Hematopoietic multipotent progenitor cell (in vitro differentiated cells): ENCODE measurements around the gene PNLDC1. TPM values are rescaled to one million over a fixed set of nuclear protein-coding genes. Genes with fewer than 3 reads are reported as not detected.
A peak's percentile ranks its signal among the peaks of the same experiment; 100 is the strongest.
"Not testable (repeated sequence)": the region's sequence is repeated elsewhere in the genome, so short reads cannot be mapped to it uniquely, and the experiment has no call there.

Experiments
- DNase-seq, 3 donors: peaks; one replicate each; pipeline ENCODE4 v3.0.0-alpha.2; 2011 to 2015; ENCODE audit warnings: low read depth in 2 of 3, low spot score in 2 of 3
- small RNA-seq: library from RNA; depleted of rRNA; stranded (forward); fragments of <200 nt; gene quantifications from one replicate; pipeline ENCODE3, GENCODE V24; 2012
- total RNA-seq: library from RNA; depleted of rRNA; stranded (reverse); fragments of >200 nt; gene quantifications from one replicate; pipeline ENCODE4 v1.2.3, GENCODE V29; 2012

PNLDC1 gene
- total RNA-seq, 1 donor, result not detected

DNA sequence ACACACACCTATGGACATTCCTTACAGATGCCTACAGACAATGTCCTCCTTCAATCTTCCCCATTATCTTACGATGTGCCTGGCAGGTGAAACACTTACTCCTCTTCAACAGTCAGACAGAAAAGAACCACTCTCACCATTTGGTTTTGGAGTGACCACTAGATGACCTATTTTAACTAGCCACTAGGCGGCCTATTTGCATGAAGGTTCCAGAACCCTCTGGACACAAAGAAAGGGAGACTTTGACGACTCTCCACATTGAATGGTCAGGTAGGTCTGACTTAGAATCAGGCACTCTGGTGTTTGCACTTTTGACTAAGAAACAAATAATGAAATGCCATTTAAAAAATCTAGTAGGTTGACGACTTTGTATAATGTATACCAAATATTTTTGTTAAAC is 42.0 kb downstream of the PNLDC1 start:
- DNase-seq, result no peak

DNA sequence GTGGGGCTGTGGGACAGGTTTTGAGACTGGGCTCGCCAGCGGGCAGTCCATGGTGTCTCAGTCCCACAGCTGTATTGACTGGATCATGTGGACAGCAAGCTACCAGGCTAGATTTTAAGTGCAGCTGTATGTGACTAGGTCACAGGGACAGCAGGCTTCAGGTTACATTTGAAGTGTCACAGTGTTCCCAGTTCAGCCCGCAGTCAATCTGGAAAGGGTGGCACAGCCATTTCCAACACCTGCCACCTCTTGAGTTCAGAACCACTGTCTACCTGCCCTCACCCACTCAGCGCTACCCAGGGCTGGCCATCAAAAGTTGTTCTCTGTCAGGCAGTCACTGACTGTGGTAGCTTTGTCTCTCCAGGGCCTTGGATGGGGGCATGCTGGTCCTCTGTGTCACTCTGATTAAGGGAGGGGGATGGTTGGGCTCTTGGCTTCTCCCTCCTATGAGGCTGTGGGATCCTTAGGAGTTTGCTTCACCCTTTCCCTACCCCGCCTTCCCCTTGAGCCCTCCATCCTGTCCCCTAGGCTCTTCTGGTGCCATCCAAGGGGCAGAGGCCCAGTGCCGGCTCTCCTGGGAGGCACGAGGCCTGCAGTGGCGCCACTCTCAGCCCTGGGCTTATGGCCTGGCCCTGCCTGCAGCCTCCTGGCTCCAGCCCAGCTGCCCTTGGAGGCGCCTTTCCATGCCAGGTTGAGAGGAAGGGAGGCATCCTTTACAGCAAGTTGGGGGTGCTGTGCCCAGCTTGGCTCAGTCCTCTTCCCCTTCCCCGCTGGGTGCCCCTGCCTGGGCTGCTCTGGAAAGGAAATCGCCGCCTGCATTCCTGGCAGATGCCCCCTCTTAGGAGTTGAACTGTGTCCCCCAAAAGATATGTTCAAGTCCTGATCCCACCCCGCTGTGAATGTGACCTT is 44.9 kb downstream of the PNLDC1 start:
- no peak for DNase-seq

DNA sequence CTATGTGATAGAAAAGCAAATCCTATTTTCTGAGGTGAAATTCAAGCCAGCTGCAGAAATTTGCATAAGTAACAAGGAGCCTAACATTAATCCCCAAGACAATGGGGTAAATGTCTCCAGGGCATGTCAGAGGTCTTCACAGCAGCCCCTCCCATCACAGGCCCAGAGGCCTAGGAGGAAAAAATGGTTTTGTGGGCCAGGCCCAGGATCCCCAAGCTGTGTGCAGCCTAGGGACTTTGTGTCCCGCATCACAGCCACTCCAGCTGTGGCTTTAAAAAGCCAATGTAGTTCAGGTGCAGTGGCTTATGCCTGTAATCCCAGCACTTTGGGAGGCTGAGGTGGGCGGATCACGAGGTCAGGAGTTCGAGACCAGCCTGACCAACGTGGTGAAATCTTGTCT is 48.5 kb downstream of the PNLDC1 start:
- DNase-seq, result not testable (repeated sequence)

DNA sequence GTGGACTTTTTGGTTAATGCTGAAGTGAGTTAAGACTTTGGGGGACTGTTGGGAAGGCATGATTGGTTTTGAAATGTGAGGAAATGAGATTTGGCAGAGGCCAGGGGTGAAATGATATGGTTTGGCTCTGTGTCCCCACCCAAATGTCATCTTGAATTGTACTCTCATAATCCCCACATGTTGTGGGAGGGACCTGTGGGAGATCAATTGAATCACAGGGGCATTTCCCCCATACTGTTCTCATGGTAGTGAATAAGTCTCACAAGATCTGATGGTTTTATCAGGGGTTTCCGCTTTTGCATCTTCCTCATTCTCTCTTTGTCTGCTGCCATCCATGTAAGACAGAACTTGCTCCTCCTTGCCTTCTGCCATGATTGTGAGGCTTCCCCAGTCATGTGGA is 49.8 kb downstream of the PNLDC1 start:
- DNase-seq, result not testable (repeated sequence)

DNA sequence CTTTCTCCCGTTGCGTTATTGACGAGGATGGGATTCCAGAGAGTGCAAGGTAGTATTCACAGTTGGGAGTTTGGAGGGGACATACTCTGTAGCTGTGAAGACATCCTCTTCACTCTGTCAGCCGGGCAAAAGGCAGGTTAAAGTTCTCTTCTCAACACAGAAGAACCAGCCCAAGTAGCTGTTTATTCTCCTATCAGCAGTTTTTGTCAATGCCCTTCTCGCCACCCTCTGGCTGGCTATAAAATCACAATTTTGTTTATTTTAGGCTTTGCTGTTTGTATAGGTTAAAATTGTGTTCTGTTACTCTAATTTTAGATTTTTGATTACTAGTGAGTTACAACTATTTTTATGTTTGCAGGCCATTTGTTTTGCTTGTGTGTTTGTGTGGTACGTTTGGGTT is 52.8 kb downstream of the PNLDC1 start:
- peak in 2 of 3 donors; percentile 38 to 62 for DNase-seq

DNA sequence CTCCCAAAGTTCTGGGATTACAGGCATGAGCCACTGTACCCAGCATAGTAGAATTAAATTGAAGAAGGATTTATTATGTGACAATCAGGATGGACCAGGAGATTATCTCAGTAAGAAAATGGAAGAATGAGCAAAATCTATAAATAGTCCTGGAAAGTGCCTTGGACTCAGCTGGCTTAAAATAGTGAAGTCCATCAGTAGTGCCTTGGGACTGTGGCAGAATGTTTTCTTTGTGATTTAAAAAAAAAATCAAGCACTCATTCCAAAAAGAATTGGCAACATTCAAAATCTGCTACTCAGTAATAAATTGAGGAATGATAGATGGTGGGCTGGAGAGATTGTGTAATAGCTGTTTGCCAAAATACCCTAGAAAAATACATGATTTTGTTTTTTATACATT is 53.7 kb downstream of the PNLDC1 start:
- no peak for DNase-seq

DNA sequence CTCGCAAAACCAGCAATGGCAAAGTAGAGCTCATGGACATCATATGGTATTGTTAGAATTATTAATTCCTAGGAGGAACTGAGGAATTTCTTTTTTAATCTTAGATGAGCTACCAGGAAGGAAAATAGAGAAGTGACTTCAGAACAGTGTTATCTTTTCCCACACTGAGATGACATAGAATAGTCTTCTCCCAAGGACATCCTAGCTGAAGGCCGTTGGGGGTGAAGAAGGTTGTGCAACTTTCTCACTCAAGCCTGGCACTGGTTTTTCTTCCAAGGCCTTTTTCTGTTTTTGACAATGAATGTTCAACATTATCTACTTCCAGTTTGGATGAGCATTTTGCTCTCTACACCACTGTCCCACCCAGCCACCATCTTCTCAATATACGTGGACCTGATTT is 54.9 kb downstream of the PNLDC1 start:
- no peak for DNase-seq

DNA sequence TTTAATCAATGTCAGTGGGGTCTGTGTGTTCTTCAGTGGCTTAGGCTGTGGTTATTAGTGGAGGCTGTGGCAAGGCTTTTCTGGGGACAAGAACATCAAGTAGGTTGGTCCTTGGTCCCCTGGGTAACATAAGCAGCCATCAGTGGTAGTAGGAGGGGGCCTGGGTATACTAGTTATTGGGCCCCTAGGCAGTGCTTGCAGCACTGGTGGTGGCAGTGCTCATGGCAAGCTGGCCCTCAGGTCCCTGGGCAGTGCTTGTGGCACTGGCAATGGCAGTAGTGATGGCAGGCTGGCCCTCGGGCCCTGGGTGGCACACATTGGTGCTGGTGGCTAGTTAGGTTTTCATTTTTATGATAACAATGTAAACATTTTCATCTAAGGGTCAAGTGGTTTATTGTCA is 58.2 kb downstream of the PNLDC1 start:
- DNase-seq, result no peak

DNA sequence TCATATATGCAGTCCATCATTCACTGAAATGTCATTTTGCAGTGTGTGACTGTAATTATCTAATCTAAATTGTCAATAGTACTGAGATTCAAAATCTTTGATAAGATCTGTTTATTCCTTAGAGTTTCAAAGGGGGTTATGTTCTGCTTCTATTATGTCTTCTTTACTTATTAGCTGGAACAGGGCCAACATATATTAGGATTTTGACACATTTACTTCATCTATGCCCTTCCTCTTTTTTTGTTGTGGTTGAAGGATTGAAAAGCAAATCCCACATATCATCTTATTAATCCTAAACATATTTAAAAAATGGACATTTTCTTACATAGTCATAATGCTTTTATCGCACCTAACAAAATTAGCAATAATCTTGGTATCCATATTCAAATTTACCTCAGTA is 60.4 kb downstream of the PNLDC1 start:
- DNase-seq, result no peak

DNA sequence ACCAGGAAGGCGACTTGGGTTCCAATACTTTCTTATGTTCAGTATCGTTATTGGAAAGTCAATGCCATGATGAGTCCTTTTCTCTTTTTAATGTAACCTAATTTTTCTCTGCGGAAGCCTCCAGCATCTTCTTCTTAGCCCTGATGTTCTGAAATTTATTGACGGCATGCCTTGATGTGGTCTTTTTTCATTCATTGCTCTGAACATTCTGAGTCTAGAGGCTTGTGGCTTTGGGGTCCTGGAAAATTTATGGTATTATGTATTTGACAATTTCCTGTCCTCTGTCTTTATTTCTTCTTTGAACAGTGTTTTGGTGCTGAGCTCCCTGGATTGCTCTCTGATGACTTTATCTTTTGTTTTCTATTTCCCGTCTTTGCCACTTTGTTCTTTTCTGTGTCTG is 62.0 kb downstream of the PNLDC1 start:
- DNase-seq, result no peak

DNA sequence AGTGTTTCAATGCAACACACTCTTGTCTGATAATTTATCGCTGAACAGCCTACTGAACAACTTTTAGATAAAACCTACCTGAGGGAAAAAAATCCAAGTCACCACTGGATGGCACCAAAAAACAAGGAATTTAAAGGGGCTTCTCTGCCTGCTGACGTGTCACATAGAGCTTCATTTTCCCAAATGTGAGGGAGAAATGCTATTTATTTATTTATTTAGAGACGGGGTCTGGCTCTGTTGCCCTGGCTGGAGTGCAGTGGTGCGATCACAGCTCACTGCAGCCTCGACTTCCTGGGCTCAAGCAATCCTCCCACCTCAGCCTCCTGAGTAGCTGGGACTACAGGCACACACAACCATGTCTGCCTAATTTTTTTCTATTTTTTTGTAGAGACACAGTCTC is 63.3 kb downstream of the PNLDC1 start:
- peak in 2 of 3 donors; percentile 54 to 76 for DNase-seq

DNA sequence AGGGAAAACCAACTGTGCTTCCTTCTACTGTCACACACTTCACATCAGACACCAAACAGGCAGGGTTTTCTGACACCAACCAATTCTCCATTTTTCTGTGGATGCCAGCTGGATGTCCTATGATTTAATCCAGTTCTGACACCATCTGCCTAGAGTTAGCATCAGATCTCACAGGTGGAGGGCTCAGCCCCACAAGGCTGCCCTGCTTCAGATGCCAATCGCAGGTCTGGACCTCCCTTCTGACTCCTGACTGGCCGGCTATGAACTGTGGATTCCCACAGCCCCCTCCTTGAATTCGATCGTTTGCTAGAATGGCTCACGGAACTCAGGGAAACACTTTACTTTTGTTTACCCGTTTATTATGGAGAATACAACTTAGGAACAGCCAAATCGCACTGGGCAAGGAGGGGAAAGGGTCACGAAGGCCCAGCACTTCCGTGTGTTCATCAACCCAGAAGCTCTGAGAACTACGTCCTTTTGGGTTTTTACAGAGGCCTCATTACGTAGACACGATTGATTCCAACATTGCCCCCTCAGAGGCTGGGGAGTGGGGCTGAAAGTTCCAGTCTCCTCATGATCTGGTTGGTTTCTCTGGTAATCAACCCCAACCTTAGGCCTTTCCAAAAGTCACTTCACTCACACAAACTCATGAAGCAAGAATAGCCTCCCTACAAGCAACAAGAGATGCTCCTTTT is 65.3 kb downstream of the PNLDC1 start:
- DNase-seq, result no peak

DNA sequence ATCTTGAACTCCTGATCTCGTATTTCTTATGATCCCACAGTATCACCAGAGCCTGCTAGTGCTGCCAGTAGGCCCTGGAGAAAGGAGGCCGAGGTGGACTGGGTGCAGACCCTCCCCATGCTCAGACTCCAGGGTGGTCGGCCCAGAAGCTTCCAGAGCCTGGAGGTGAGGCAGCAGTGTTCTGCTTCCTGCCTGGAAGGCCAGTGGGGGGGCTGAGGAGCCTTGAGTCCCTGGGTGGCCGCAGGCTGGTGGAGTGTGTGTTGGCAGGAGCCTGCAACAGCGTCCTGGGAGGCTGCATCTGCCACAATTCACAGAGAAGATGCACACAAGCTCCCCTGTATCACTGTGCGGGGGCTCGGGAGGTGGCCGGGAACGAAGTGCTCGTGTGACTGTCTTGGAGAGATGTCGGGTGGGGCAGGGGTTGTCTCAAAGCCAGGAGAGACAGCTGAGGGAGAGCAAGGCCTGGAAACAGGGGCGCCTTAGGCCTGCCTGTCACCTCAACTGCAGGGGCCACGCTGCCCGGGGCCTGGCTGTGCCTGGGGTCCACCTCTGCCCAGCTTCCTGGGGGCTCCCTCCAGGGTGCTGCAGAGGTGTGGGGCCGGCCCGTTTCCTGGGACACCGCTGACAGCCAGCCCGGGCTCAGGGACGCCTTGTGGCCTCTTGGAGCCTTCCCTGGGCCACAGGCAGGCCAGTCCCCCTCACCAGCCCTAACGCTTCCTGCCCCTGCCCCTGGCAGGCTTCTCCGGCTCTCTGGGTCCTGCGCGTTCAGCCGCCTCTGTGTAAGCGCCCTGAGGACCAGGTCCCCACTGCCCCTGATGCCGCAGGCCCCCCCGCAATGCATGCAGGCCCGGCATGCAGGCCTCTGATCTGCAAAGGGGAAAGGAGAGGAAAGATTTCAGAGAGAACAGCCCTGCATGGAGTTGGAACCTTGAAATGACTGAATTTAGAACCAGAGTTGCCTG is 66.5 kb downstream of the PNLDC1 start:
- DNase-seq, result no peak

Small RNAs within 50 kb of the gene (small RNA-seq; reads per million reads assigned to genes)
- gene SNORA20, result 1,400 reads per million, percentile 99 among the genes with 10 or more reads in this experiment
- not detected for gene SNORA29

Other genes with a start within 250 kb of the PNLDC1 start
- gene SOD2, start 107.0 kb upstream of the PNLDC1 start, total RNA-seq, result 646 TPM
- gene WTAP, start 72.8 kb upstream of the PNLDC1 start, total RNA-seq, result 54.7 TPM
- 17.8 TPM for gene ACAT2, start 38.2 kb upstream of the PNLDC1 start, total RNA-seq
- 314 TPM for gene TCP1, start 10.7 kb upstream of the PNLDC1 start, total RNA-seq
- gene MRPL18, start 9.8 kb upstream of the PNLDC1 start, total RNA-seq, result 29.4 TPM
- gene MAS1, start 90.7 kb downstream of the PNLDC1 start, total RNA-seq, result under 0.01 TPM
- gene IGF2R, start 168.8 kb downstream of the PNLDC1 start, total RNA-seq, result 3.8 TPM